Measurements from ENCODE around the gene AXIN2.
A peak's percentile ranks its signal among the peaks of the same experiment; 100 is the strongest.

AXIN2 gene

GRCh38 chr17:65583921-65584603 is 22.6 kb upstream of the AXIN2 start:
- no peak for DNase-seq

GRCh38 chr17:65576939-65577338 is 15.5 kb upstream of the AXIN2 start:
- DNase-seq: no peak

- no peak for DNase-seq
Observed at GRCh38 chr17:65573282-65573602, 11.8 kb upstream of the AXIN2 start.

- no peak for DNase-seq
Observed at GRCh38 chr17:65572581-65573281, 11.3 kb upstream of the AXIN2 start.

- DNase-seq: no peak
Observed at GRCh38 chr17:65572186-65572580, 10.7 kb upstream of the AXIN2 start.

GRCh38 chr17:65568918-65569317 is 7.5 kb upstream of the AXIN2 start:
- DNase-seq: no peak

- no peak for DNase-seq
Observed at GRCh38 chr17:65567566-65567965, 6.1 kb upstream of the AXIN2 start.

GRCh38 chr17:65565559-65565958 is 4.1 kb upstream of the AXIN2 start:
- DNase-seq: no peak

- no peak for DNase-seq
Observed at GRCh38 chr17:65564793-65565192, 3.3 kb upstream of the AXIN2 start.

GRCh38 chr17:65562206-65562531 is 721 bp upstream of the AXIN2 start:
- no peak for DNase-seq

- peak; percentile 70 to 75 for DNase-seq
Observed at GRCh38 chr17:65560628-65561451, 608 bp downstream of the AXIN2 start.

- peak in 1 of 2 donors; percentile 22 for DNase-seq
Observed at GRCh38 chr17:65559804-65560627, 1.4 kb downstream of the AXIN2 start.

- no peak for DNase-seq
Observed at GRCh38 chr17:65559461-65559803, 2.0 kb downstream of the AXIN2 start.

GRCh38 chr17:65558683-65559460 is 2.6 kb downstream of the AXIN2 start:
- DNase-seq: no peak

GRCh38 chr17:65558311-65558682 is 3.2 kb downstream of the AXIN2 start:
- DNase-seq: no peak

GRCh38 chr17:65557349-65558310 is 3.8 kb downstream of the AXIN2 start:
- peak in 1 of 2 donors; percentile 59 for DNase-seq

- DNase-seq: no peak
Observed at GRCh38 chr17:65556910-65557348, 4.5 kb downstream of the AXIN2 start.

GRCh38 chr17:65556014-65556909 is 5.2 kb downstream of the AXIN2 start:
- peak; percentile 81 to 86 for DNase-seq

- no peak for DNase-seq
Observed at GRCh38 chr17:65554553-65555223, 6.8 kb downstream of the AXIN2 start.
